Esophagus mucosa (tissue), 1 donor: ENCODE data around the gene SLC29A3. TPM values are rescaled to one million over a fixed set of nuclear protein-coding genes. Genes with fewer than 3 reads are reported as not detected.

Source experiments
- ATAC-seq: fragments of 200-7000 bp; cut with Tn5 transposase; one replicate; pipeline ENCODE4 v1.9.1; 2020
- total RNA-seq: library from RNA; stranded (reverse); gene quantifications from one replicate; pipeline ENCODE4 v1.2.4, GENCODE V29; 2023
- donor health status: DM: yes; HTN: yes; CAD: no.

The SLC29A3 gene
- total RNA-seq, 1 donor from 2014 or later: 0.92 TPM

- peak; percentile 29 for ATAC-seq
These were observed 52.7 kb downstream of the SLC29A3 start for GRCh38 chr10:71371750-71372166.

GRCh38 chr10:71372882-71373495 lies 53.9 kb downstream of the SLC29A3 start:
- no peak for ATAC-seq

GRCh38 chr10:71374481-71375233 lies 55.6 kb downstream of the SLC29A3 start:
- ATAC-seq: no peak

- ATAC-seq: no peak
These were observed 56.9 kb downstream of the SLC29A3 start for GRCh38 chr10:71375952-71376351.

- ATAC-seq: peak; percentile 19
These were observed 59.5 kb downstream of the SLC29A3 start for GRCh38 chr10:71378336-71379117.

- no peak for ATAC-seq
These were observed 60.2 kb downstream of the SLC29A3 start for GRCh38 chr10:71379118-71379766.

- ATAC-seq: no peak
These were observed 61.8 kb downstream of the SLC29A3 start for GRCh38 chr10:71380841-71381240.

GRCh38 chr10:71381611-71382010 lies 62.6 kb downstream of the SLC29A3 start:
- ATAC-seq: no peak

GRCh38 chr10:71382028-71382427 lies 63.0 kb downstream of the SLC29A3 start:
- no peak for ATAC-seq

GRCh38 chr10:71382757-71383156 lies 63.7 kb downstream of the SLC29A3 start:
- ATAC-seq: no peak

- peak; percentile 80 for ATAC-seq
These were observed 65.1 kb downstream of the SLC29A3 start for GRCh38 chr10:71383972-71384687.

GRCh38 chr10:71388171-71388570 lies 69.1 kb downstream of the SLC29A3 start:
- ATAC-seq: no peak

GRCh38 chr10:71388583-71389310 lies 69.7 kb downstream of the SLC29A3 start:
- no peak for ATAC-seq

GRCh38 chr10:71389768-71390460 lies 70.9 kb downstream of the SLC29A3 start:
- ATAC-seq: no peak

GRCh38 chr10:71390461-71390835 lies 71.4 kb downstream of the SLC29A3 start:
- ATAC-seq: no peak

- no peak for ATAC-seq
These were observed 72.0 kb downstream of the SLC29A3 start for GRCh38 chr10:71390921-71391690.

- ATAC-seq: no peak
These were observed 72.6 kb downstream of the SLC29A3 start for GRCh38 chr10:71391701-71392100.

- ATAC-seq: no peak
These were observed 73.2 kb downstream of the SLC29A3 start for GRCh38 chr10:71392292-71392691.

GRCh38 chr10:71392791-71393781 lies 74.0 kb downstream of the SLC29A3 start:
- ATAC-seq: no peak
